Measurements from ENCODE around the gene CRISP3.

DNA sequence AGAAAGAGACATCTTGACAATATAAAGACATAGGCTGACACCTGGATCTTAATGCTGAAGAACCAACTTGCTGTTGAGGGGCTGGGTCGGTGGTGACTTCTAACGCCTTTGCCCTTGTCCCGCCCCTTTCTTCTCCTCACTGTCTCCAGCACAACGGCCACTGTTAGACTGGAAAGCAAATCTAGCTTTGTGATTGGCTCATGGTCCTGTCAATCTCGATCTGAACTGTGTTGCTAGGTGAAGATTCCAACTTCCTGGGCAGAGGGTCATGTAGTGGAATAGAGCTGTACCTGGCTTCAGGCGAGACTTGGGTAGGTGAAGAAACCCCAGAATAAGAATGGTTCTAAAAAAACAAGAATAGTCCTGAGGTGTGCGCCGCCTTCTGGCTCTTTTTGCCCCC lies 43.0 kb upstream of the CRISP3 start, which contains the start of gene PGK2:
- TF ChIP-seq, protein P1, sequence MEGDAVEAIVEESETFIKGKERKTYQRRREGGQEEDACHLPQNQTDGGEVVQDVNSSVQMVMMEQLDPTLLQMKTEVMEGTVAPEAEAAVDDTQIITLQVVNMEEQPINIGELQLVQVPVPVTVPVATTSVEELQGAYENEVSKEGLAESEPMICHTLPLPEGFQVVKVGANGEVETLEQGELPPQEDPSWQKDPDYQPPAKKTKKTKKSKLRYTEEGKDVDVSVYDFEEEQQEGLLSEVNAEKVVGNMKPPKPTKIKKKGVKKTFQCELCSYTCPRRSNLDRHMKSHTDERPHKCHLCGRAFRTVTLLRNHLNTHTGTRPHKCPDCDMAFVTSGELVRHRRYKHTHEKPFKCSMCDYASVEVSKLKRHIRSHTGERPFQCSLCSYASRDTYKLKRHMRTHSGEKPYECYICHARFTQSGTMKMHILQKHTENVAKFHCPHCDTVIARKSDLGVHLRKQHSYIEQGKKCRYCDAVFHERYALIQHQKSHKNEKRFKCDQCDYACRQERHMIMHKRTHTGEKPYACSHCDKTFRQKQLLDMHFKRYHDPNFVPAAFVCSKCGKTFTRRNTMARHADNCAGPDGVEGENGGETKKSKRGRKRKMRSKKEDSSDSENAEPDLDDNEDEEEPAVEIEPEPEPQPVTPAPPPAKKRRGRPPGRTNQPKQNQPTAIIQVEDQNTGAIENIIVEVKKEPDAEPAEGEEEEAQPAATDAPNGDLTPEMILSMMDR (IDR thresholded peaks at IDR 0.05): no peak
- TF ChIP-seq POLR2AphosphoS5 (IDR thresholded peaks at IDR 0.05) (no peak), POLR2A (IDR thresholded peaks at IDR 0.05) (no peak)
